Activated CD8-positive, alpha-beta T cell treated with anti-CD3 and anti-CD28 coated beads, Interleukin-2, amount 10 ng/mL, durations not matched to agents 7 days and 5 days (primary cell): Measurements from ENCODE around the gene LRBA. TPM values are rescaled to one million over a fixed set of nuclear protein-coding genes. Genes with fewer than 3 reads are reported as not detected.

Experiments used
- ATAC-seq: fragments of 150-1000 bp; cut with Tn5 transposase; one replicate; pipeline ENCODE4 v1.10.0; 2021; ENCODE audit warnings: moderate library complexity
- CTCF ChIA-PET: fragments of 350-600 bp; sonication (Branson Sonifier 250); formaldehyde crosslinking; loops from one replicate; lab custom pipeline; 2021; ENCODE audit warnings: antibody characterized with exemption; lab: Charles Lee
- POLR2A ChIA-PET: fragments of 350-600 bp; sonication (Branson Sonifier 250); formaldehyde crosslinking; loops from one replicate; lab custom pipeline; 2021; ENCODE audit warnings: antibody characterized with exemption; lab: Charles Lee
- DNase-seq: peaks from one replicate; pipeline ENCODE4 v3.0.0-alpha.2; 2020
- H3K27ac Mint-ChIP-seq: one replicate; pipeline ENCODE4 v1.8.0; 2021; ENCODE audit warnings: mild to moderate bottlenecking, mixed read lengths
- H3K27me3 Mint-ChIP-seq: one replicate; pipeline ENCODE4 v1.8.0; 2021; ENCODE audit warnings: low read depth, mixed read lengths
- H3K36me3 Mint-ChIP-seq: one replicate; pipeline ENCODE4 v1.8.0; 2021; ENCODE audit warnings: low read depth, mixed read lengths
- H3K4me1 Mint-ChIP-seq: one replicate; pipeline ENCODE4 v1.8.0; 2021; ENCODE audit warnings: low read depth, mixed read lengths
- H3K4me3 Mint-ChIP-seq: one replicate; pipeline ENCODE4 v1.8.0; 2021; ENCODE audit warnings: mild to moderate bottlenecking, mixed read lengths
- H3K9me3 Mint-ChIP-seq: one replicate; pipeline ENCODE4 v1.8.0; 2022; ENCODE audit warnings: mixed read lengths; ENCODE audit not compliant: insufficient read depth
- total RNA-seq, 2 experiments: library from RNA; stranded (reverse); gene quantifications; one replicate each; pipeline ENCODE4 v1.2.3, GENCODE V29; 2021

LRBA gene
- total RNA-seq, 2 experiments from 2014 or later, result 43.3 to 44.5 TPM

DNA sequence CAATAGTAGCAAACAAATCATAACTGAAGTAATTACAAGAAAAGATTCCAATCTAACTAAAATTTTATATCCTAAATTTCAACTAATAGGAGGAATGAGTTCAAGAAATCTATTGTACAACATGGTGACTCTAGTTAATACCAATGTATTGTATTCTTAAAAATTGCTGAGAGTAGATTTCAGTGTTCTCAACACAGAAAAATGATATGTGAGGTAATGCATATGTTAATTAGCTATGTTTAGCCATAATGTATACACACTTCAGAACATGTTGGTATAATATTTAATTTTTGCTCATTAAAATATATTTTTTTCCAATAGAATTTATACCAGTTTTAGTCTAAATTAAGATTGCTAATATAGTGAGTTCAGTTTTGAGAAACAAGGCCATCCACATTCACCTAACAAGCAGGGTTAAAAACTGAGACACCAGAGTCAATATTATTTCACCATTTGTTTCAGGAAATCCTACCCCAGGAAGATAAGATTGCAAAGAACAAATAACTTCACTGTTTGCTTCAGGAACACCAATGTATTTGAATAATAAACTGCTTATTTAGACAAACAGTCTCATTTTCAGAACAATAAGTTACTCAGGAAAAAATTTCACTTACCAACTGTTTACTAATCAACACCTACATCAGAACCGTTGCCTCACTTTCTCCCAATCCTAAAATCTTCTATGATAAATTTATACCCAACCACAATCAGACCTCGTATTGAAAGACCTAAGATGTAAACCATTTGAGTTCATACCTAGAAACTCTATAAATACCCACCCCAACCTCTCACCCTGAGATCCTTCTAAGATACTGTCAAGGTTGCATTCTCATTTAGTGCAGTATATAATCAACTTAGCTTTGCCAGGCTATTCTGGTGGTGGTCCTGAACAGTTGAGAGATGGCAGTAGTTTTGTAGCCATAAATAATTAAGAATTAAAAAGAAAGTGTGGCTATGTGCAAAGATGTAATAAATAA lies 300.3 kb downstream of the LRBA start:
- H3K27ac Mint-ChIP-seq, result no peak overlapping the region
- POLR2A ChIA-PET, result no interaction called here
- H3K27me3 Mint-ChIP-seq, result no peaks in the 10 kb centered on the region

DNA sequence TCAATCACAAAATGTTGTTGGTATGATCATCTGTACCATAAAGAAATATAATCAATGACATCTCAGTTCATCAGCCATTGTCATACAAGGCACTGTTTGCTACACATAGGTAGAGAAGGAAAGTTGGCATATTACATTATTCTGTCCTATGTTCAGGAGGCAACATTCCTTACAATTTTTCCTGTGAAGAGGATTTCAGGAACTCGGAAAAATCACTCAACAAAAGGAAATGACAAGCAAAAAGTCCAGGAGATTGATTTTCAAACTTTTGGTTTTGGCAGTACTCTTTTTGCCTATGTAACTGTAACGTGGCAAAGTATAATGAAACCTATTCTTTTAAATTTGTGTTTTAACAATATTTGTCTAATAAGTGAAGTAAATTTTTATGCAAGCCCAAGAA lies 301.8 kb downstream of the LRBA start:
- Mint-ChIP-seq H3K4me3 (no peak overlapping the region), H3K9me3 (no peaks in the 10 kb centered on the region), H3K27me3 (no peaks in the 10 kb centered on the region), H3K36me3 (peaks cover 3% of the 10 kb centered on the region), H3K4me1 (no peaks in the 10 kb centered on the region), H3K27ac (no peak overlapping the region)
- DNase-seq (no peak), ATAC-seq (no peak)
- CTCF ChIA-PET, result no interaction called here
- POLR2A ChIA-PET, result no interaction called here

More for the DNA sequence above, 300.3 kb downstream of the LRBA start:
- Mint-ChIP-seq H3K9me3 (no peaks in the 10 kb centered on the region), H3K4me1 (no peaks in the 10 kb centered on the region), H3K36me3 (peaks cover 1% of the 10 kb centered on the region), H3K4me3 (no peak overlapping the region)
- DNase-seq, result no peak
- CTCF ChIA-PET, result no interaction called here
- ATAC-seq, result no peak

GRCh38 chr4:150710770-150711375 lies 304.2 kb downstream of the LRBA start:
- ATAC-seq, result no peak
- H3K27ac Mint-ChIP-seq, result no peak overlapping the region
- no peaks in the 10 kb centered on the region for H3K9me3 Mint-ChIP-seq
- H3K27me3 Mint-ChIP-seq, result no peaks in the 10 kb centered on the region
- H3K36me3 Mint-ChIP-seq, result peaks cover 3% of the 10 kb centered on the region
- POLR2A ChIA-PET, result no interaction called here
- H3K4me1 Mint-ChIP-seq, result no peaks in the 10 kb centered on the region
- H3K4me3 Mint-ChIP-seq, result no peak overlapping the region
- DNase-seq, result no peak
- CTCF ChIA-PET, result no interaction called here

GRCh38 chr4:150708004-150708403 lies 307.1 kb downstream of the LRBA start:
- DNase-seq, result no peak
- ChIA-PET POLR2A (no interaction called here), CTCF (no interaction called here)
- Mint-ChIP-seq H3K27ac (no peak overlapping the region), H3K27me3 (no peaks in the 10 kb centered on the region), H3K36me3 (peaks cover 6% of the 10 kb centered on the region), H3K9me3 (no peaks in the 10 kb centered on the region), H3K4me3 (no peak overlapping the region), H3K4me1 (no peaks in the 10 kb centered on the region)
- no peak for ATAC-seq

DNA sequence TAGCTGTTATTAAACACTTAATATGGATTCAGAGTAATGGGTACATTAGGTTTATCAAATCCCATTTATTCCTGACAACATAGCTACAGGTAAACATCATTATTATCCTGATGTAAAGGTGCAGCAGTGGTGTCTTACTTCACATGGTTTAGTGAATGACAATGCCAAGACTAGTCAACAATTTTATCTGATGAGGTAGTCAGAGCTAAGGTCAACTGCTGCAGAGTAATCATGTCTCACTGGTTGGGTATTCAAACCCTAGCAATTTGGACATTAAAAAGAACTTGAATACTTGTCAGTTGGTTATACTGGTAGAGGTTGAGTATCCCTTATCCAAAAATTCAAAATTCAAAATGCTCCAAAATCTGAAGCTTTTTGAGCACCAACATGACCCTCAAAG lies 315.5 kb downstream of the LRBA start:
- no peaks in the 10 kb centered on the region for H3K9me3 Mint-ChIP-seq
- no peak overlapping the region for H3K27ac Mint-ChIP-seq
- DNase-seq, result no peak
- no peak overlapping the region for H3K4me3 Mint-ChIP-seq
- ATAC-seq, result no peak
- H3K27me3 Mint-ChIP-seq, result no peaks in the 10 kb centered on the region
- no peaks in the 10 kb centered on the region for H3K36me3 Mint-ChIP-seq
- H3K4me1 Mint-ChIP-seq, result no peaks in the 10 kb centered on the region
- POLR2A ChIA-PET, result no interaction called here
- CTCF ChIA-PET, result no interaction called here

DNA sequence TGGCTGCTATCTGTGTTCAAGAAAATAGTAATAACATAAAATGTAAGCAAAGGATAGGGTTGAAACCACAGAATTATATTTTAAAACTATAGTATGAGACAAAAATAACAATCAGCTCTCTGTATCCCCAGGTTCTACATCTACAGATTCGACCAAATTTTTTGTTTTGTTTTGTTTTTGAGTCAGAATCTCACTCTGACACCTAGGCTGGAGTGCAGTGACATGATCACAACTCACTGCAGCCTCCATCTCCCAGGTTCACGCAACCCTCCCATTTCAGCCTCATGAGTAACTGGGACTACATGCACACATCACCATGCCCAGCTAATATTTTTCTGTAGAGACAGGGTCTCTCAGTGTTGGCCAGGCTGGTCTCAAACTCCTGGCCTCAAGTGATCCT lies 319.9 kb downstream of the LRBA start:
- ATAC-seq (no peak), DNase-seq (no peak)
- H3K36me3 Mint-ChIP-seq, result peaks cover 2% of the 10 kb centered on the region
- H3K27ac Mint-ChIP-seq, result no peak overlapping the region
- ChIA-PET POLR2A (no interaction called here), CTCF (no interaction called here)
- H3K27me3 Mint-ChIP-seq, result no peaks in the 10 kb centered on the region
- H3K4me3 Mint-ChIP-seq, result no peak overlapping the region
- no peaks in the 10 kb centered on the region for H3K4me1 Mint-ChIP-seq
- no peaks in the 10 kb centered on the region for H3K9me3 Mint-ChIP-seq

GRCh38 chr4:150694438-150694837 lies 320.6 kb downstream of the LRBA start:
- Mint-ChIP-seq H3K4me1 (no peaks in the 10 kb centered on the region), H3K36me3 (peaks cover 2% of the 10 kb centered on the region)

DNA sequence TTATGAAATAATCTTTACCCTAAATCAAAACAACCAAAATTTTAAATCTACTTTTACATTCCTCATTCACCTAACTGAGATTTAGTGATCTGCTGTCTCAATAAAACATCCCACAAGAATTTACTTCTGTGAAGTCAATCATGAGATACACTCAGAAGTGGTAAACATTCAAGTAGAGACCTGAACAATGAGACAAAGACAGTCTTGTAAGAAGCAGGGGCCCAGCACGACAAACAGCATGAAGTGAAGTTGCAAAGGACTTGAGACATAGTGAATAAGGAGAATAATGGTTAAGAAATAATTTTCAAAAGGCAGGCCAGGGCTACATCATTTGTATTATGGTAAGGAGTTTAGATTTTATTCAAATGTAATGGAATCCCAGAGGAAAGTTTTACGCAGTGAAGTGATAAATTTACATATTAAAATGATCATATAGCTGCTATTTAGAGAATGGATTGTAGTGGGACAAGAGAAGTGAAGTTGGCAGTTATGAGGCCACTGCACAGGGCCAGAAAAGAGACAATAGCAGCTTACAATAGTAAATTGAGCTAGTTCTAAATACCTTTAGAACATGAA lies 331.2 kb downstream of the LRBA start:
- H3K4me1 Mint-ChIP-seq, result no peaks in the 10 kb centered on the region
- ChIA-PET CTCF (no interaction called here), POLR2A (no interaction called here)
- H3K27ac Mint-ChIP-seq, result no peak overlapping the region
- H3K4me3 Mint-ChIP-seq, result no peak overlapping the region
- no peak for DNase-seq
- no peaks in the 10 kb centered on the region for H3K27me3 Mint-ChIP-seq
- H3K9me3 Mint-ChIP-seq, result no peaks in the 10 kb centered on the region
- peaks cover 10% of the 10 kb centered on the region for H3K36me3 Mint-ChIP-seq
- no peak for ATAC-seq

More at GRCh38 chr4:150694438-150694837, 320.6 kb downstream of the LRBA start:
- DNase-seq (no peak), ATAC-seq (no peak)
- ChIA-PET CTCF (no interaction called here), POLR2A (no interaction called here)
- no peaks in the 10 kb centered on the region for H3K27me3 Mint-ChIP-seq
- no peak overlapping the region for H3K4me3 Mint-ChIP-seq
- H3K9me3 Mint-ChIP-seq, result no peaks in the 10 kb centered on the region
- no peak overlapping the region for H3K27ac Mint-ChIP-seq

GRCh38 chr4:150682126-150682525 lies 333.0 kb downstream of the LRBA start:
- H3K4me1 Mint-ChIP-seq, result no peaks in the 10 kb centered on the region
- no peak overlapping the region for H3K27ac Mint-ChIP-seq
- H3K36me3 Mint-ChIP-seq, result peaks cover 5% of the 10 kb centered on the region
- ChIA-PET CTCF (no interaction called here), POLR2A (no interaction called here)
- ATAC-seq (no peak), DNase-seq (no peak)
- H3K27me3 Mint-ChIP-seq, result no peaks in the 10 kb centered on the region
- H3K4me3 Mint-ChIP-seq, result no peak overlapping the region
- no peaks in the 10 kb centered on the region for H3K9me3 Mint-ChIP-seq

DNA sequence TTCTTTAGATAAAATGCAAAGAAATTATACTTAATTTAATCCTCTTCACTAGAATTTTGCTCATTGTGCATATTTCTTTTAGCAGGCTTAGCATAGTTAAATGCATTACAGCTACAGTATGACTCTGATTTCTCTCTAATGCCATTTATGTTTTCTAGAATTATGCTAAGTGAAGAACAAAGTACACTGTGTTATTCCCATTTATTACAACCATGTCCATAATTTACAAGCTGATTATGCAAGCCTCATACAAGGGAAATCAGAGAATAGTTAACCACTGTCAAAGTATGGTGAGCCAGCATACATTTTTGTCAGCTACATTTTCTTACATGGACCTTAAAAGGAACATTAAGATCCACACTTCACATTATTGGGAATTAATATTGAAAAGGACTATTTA lies 334.0 kb downstream of the LRBA start:
- no peaks in the 10 kb centered on the region for H3K9me3 Mint-ChIP-seq
- ChIA-PET POLR2A (no interaction called here), CTCF (no interaction called here)
- H3K27ac Mint-ChIP-seq, result no peak overlapping the region
- DNase-seq (no peak), ATAC-seq (no peak)
- H3K27me3 Mint-ChIP-seq, result no peaks in the 10 kb centered on the region
- H3K4me1 Mint-ChIP-seq, result no peaks in the 10 kb centered on the region
- no peak overlapping the region for H3K4me3 Mint-ChIP-seq
- H3K36me3 Mint-ChIP-seq, result peaks cover 5% of the 10 kb centered on the region

DNA sequence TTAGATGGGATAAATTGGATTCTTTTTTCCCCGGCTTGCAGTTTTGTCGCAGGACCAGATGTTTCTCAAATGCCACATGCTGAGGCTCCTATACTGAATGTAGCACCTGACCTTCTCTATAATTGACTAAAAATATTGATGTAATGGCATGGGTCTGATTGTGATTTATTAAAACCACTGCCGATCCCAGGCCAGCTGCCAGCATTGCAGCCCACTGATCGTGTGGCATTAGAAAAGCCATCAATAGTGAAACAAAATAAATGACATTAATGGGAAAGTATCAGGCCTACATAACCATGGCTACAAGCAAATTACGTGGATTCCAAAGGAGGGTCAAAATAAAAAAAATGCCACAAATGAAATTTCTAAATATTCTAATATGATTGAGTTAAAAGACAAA lies 334.4 kb downstream of the LRBA start:
- H3K27me3 Mint-ChIP-seq, result no peaks in the 10 kb centered on the region
- POLR2A ChIA-PET, result no interaction called here
- CTCF ChIA-PET, result no interaction called here
- H3K4me1 Mint-ChIP-seq, result no peaks in the 10 kb centered on the region
- no peak overlapping the region for H3K27ac Mint-ChIP-seq
- DNase-seq (no peak), ATAC-seq (no peak)
- no peaks in the 10 kb centered on the region for H3K9me3 Mint-ChIP-seq
- H3K4me3 Mint-ChIP-seq, result no peak overlapping the region
- H3K36me3 Mint-ChIP-seq, result peaks cover 4% of the 10 kb centered on the region

- H3K36me3 Mint-ChIP-seq, result peaks cover 3% of the 10 kb centered on the region
- no peak overlapping the region for H3K27ac Mint-ChIP-seq
- POLR2A ChIA-PET, result no interaction called here
- no peaks in the 10 kb centered on the region for H3K27me3 Mint-ChIP-seq
- ATAC-seq, result no peak
- no peaks in the 10 kb centered on the region for H3K4me1 Mint-ChIP-seq
- H3K9me3 Mint-ChIP-seq, result no peaks in the 10 kb centered on the region
- no peak overlapping the region for H3K4me3 Mint-ChIP-seq
- CTCF ChIA-PET, result no interaction called here
- no peak for DNase-seq
Measured at GRCh38 chr4:150679765-150680343, 335.2 kb downstream of the LRBA start.
